Keratinocyte (primary cell): ENCODE data around the gene ZNF397.

Source experiments
- CTCF ChIP-seq, 3 experiments: IDR thresholded peaks in 1 of 3; conservative IDR thresholded peaks in 1 of 3; optimal IDR thresholded peaks in 1 of 3; 2 replicates in 2 of 3; 3 replicates in 1 of 3; pipeline versions ENCODE3 to v1.5.1; 2011; ENCODE audit warnings: low read length in 3 of 3, mild to moderate bottlenecking in 3 of 3, moderate library complexity in 2 of 3, control low read depth in 1 of 3, inconsistent platforms in 1 of 3; ENCODE audit not compliant: insufficient read depth in 2 of 3; ENCODE audit errors: extremely low read depth in 1 of 3
- EZH2 ChIP-seq: IDR thresholded peaks from one replicate; pipeline ENCODE4 v1.6.1; 2012; ENCODE audit warnings: inconsistent platforms, mild to moderate bottlenecking, low read length, moderate library complexity

DNA sequence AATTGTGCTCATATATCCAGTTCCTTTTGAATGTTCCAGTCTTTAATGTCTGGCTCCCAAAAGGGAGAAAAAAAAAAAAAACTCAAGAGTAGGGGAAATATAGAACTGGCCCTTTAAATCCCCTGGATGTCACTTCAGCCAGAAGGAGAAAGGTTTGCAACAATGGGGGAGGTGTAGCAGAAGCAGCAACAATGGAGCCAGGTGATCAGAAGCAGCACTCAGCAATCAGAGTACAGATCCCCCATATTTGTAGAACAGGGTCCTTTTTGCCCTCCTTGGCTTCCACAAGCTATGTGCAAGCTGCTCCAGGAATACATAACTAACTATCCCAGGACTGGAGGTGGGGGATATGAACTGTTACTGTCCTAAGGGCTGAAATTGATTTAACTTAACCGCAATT, 25.8 kb upstream of the ZNF397 start:
- TF ChIP-seq CTCF (optimal IDR thresholded peaks at IDR 0.05 in 1 of 3, IDR thresholded peaks at IDR 0.05 in 1 of 3, conservative IDR thresholded peaks at IDR 0.05 in 1 of 3; ENCODE audit: extremely low read depth in 1 of 3, insufficient read depth in 2 of 3, low read length in 3 of 3) = no peak
- no peak for TF ChIP-seq EZH2
